ENCODE results near the gene IGFBP1. TPM values are rescaled to one million over a fixed set of nuclear protein-coding genes. Genes with fewer than 3 reads are reported as not detected.

Gene IGFBP1
- total and polyA plus RNA-seq, 2 of the 13 experiments (the other 11 are each of a cell fraction or from before 2014, with no cell fraction given) = 5.4 to 885 TPM

DNA sequence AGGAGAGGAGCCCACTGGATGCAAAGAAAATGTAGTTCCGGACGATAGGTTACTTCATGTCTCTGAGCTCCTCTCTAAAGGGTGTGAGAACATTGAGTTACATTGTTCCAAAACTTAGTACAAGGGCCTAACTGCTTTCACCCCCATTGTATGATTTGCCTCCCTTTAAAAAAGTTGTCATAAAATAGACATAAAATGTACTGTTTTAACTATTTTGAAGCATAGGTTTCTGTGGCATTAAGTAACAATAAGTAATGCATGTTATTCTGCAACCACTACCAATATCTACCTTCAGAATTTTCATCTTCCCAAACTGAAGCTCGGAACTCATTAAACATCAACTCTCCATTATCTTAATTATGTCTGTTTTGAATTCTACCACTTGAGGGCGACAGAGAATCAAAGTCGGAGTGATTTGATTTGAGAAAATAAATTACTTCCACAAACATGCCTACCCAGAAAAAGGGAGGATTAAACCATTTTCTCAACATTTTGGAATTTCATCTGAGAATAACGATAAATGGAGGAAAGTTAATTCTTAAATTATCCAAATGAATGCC lies 2.7 kb downstream of the IGFBP1 start (continued):
- TF ChIP-seq ZNF496 (CRISPR knock-in tag; IDR thresholded peaks at IDR 0.05; ENCODE audit: insufficient replicate concordance) (no peak), ZNF335 (CRISPR knock-in tag; IDR thresholded peaks at IDR 0.05) (no peak; the same call in 1 of the 2 replicates), MIXL1 (CRISPR knock-in tag; IDR thresholded peaks at IDR 0.05) (peak; percentile 20; the same call in 1 of the 2 replicates), HOXA9 (CRISPR knock-in tag; IDR thresholded peaks at IDR 0.05; ENCODE audit: borderline replicate concordance) (peak; percentile 65; the same call in 1 of the 2 replicates), ZNF263 (CRISPR knock-in tag; IDR thresholded peaks at IDR 0.05) (no peak), POLR2A (IDR thresholded peaks at IDR 0.05; ENCODE audit: insufficient read depth in 1 of 2, low read depth in 2 of 2, low read length in 2 of 2) (peak in 1 of 2 experiments; percentile 28; a peak in 1 of 4 replicates), ZNF180 (CRISPR knock-in tag; IDR thresholded peaks at IDR 0.05; ENCODE audit: borderline replicate concordance, low read depth) (no peak), TAF15 (IDR thresholded peaks at IDR 0.05; ENCODE audit: low read depth, low read length, poor library complexity, severe bottlenecking) (no peak), TOE1 (CRISPR knock-in tag; IDR thresholded peaks at IDR 0.05) (peak; percentile 36; the same call in 1 of the 2 replicates), PAWR (CRISPR knock-in tag; IDR thresholded peaks at IDR 0.05; ENCODE audit: borderline replicate concordance) (peak; percentile 7; the same call in 1 of the 2 replicates), SSRP1 (CRISPR knock-in tag; IDR thresholded peaks at IDR 0.05) (no peak), NFATC3 (CRISPR knock-in tag; IDR thresholded peaks at IDR 0.05) (no peak), MATR3 (CRISPR knock-in tag; IDR thresholded peaks at IDR 0.05) (no peak), KLF15 (CRISPR knock-in tag; IDR thresholded peaks at IDR 0.05; ENCODE audit: borderline replicate concordance) (no peak), EP300 (IDR thresholded peaks at IDR 0.05; ENCODE audit: low read depth in 2 of 2, low read length in 2 of 2) (no peak), EP300 (CRISPR knock-in tag; IDR thresholded peaks at IDR 0.05; ENCODE audit: borderline replicate concordance) (no peak), ZFP37 (CRISPR knock-in tag; IDR thresholded peaks at IDR 0.05; ENCODE audit: borderline replicate concordance) (no peak; the same call in 1 of the 2 replicates), IRF2 (CRISPR knock-in tag; IDR thresholded peaks at IDR 0.05) (no peak)
- TF ChIP-seq, protein P1, sequence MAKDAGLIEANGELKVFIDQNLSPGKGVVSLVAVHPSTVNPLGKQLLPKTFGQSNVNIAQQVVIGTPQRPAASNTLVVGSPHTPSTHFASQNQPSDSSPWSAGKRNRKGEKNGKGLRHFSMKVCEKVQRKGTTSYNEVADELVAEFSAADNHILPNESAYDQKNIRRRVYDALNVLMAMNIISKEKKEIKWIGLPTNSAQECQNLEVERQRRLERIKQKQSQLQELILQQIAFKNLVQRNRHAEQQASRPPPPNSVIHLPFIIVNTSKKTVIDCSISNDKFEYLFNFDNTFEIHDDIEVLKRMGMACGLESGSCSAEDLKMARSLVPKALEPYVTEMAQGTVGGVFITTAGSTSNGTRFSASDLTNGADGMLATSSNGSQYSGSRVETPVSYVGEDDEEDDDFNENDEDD (CRISPR knock-in tag; IDR thresholded peaks at IDR 0.05; ENCODE audit: borderline replicate concordance) = no peak
- TF ChIP-seq, protein P2, sequence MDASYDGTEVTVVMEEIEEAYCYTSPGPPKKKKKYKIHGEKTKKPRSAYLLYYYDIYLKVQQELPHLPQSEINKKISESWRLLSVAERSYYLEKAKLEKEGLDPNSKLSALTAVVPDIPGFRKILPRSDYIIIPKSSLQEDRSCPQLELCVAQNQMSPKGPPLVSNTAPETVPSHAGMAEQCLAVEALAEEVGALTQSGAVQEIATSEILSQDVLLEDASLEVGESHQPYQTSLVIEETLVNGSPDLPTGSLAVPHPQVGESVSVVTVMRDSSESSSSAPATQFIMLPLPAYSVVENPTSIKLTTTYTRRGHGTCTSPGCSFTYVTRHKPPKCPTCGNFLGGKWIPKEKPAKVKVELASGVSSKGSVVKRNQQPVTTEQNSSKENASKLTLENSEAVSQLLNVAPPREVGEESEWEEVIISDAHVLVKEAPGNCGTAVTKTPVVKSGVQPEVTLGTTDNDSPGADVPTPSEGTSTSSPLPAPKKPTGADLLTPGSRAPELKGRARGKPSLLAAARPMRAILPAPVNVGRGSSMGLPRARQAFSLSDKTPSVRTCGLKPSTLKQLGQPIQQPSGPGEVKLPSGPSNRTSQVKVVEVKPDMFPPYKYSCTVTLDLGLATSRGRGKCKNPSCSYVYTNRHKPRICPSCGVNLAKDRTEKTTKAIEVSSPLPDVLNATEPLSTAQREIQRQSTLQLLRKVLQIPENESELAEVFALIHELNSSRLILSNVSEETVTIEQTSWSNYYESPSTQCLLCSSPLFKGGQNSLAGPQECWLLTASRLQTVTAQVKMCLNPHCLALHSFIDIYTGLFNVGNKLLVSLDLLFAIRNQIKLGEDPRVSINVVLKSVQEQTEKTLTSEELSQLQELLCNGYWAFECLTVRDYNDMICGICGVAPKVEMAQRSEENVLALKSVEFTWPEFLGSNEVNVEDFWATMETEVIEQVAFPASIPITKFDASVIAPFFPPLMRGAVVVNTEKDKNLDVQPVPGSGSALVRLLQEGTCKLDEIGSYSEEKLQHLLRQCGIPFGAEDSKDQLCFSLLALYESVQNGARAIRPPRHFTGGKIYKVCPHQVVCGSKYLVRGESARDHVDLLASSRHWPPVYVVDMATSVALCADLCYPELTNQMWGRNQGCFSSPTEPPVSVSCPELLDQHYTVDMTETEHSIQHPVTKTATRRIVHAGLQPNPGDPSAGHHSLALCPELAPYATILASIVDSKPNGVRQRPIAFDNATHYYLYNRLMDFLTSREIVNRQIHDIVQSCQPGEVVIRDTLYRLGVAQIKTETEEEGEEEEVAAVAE (CRISPR knock-in tag; IDR thresholded peaks at IDR 0.05; ENCODE audit: borderline replicate concordance) = no peak
- TF ChIP-seq, protein P3, sequence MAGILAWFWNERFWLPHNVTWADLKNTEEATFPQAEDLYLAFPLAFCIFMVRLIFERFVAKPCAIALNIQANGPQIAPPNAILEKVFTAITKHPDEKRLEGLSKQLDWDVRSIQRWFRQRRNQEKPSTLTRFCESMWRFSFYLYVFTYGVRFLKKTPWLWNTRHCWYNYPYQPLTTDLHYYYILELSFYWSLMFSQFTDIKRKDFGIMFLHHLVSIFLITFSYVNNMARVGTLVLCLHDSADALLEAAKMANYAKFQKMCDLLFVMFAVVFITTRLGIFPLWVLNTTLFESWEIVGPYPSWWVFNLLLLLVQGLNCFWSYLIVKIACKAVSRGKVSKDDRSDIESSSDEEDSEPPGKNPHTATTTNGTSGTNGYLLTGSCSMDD (CRISPR knock-in tag; IDR thresholded peaks at IDR 0.05) = no peak
- TF ChIP-seq, protein P4, sequence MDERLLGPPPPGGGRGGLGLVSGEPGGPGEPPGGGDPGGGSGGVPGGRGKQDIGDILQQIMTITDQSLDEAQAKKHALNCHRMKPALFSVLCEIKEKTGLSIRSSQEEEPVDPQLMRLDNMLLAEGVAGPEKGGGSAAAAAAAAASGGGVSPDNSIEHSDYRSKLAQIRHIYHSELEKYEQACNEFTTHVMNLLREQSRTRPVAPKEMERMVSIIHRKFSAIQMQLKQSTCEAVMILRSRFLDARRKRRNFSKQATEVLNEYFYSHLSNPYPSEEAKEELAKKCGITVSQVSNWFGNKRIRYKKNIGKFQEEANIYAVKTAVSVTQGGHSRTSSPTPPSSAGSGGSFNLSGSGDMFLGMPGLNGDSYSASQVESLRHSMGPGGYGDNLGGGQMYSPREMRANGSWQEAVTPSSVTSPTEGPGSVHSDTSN (CRISPR knock-in tag; IDR thresholded peaks at IDR 0.05) = no peak
- TF ChIP-seq, protein P5, sequence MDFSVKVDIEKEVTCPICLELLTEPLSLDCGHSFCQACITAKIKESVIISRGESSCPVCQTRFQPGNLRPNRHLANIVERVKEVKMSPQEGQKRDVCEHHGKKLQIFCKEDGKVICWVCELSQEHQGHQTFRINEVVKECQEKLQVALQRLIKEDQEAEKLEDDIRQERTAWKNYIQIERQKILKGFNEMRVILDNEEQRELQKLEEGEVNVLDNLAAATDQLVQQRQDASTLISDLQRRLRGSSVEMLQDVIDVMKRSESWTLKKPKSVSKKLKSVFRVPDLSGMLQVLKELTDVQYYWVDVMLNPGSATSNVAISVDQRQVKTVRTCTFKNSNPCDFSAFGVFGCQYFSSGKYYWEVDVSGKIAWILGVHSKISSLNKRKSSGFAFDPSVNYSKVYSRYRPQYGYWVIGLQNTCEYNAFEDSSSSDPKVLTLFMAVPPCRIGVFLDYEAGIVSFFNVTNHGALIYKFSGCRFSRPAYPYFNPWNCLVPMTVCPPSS (IDR thresholded peaks at IDR 0.05) = no peak

Data from HepG2 (cell line).